Spleen (tissue), 7 donors: ENCODE measurements around the gene EPB41.

ENCODE experiments used
- CTCF ChIP-seq, 11 experiments: fragments of 200-600 bp in 7 of 11; fragments of 450-650 bp in 4 of 11; sonication (generic) in 4 of 11; IDR thresholded peaks in 8 of 11; conservative IDR thresholded peaks in 3 of 11; 1 replicate in 7 of 11; 2 replicates in 4 of 11; pipeline versions ENCODE4 v1.4.0 to v1.8.0; 2016 to 2021; ENCODE audit warnings: antibody characterized with exemption in 11 of 11, inconsistent platforms in 4 of 11, mild to moderate bottlenecking in 1 of 11
- POLR2A ChIP-seq, 3 donors: fragments of 450-650 bp; IDR thresholded peaks; one replicate each; pipeline ENCODE4 v1.5.1; 2017; ENCODE audit warnings: antibody characterized with exemption in 3 of 3, mild to moderate bottlenecking in 1 of 3
- donor health status: DM: no; HTN: no; CAD: no; lungs with moderate emphysema.
- donor health status: DM: no; HTN: no; CAD: no.
- donor health status: DM: no; HTN: no; CAD: no.

- TF ChIP-seq CTCF (IDR thresholded peaks at IDR 0.05 in 8 of 11, conservative IDR thresholded peaks at IDR 0.05 in 3 of 11) (no peak), POLR2A (IDR thresholded peaks at IDR 0.05) (no peak)
Measured at GRCh38 chr1:29105822-29106221, 191.5 kb downstream of the EPB41 start.
